HG03280 (cell line): Measurements from ENCODE around the gene RNF213.

Experiments used
- ATAC-seq: cut with Tn5 transposase; IDR thresholded peaks from one replicate; pipeline ENCODE4 v1.9.1; 2021; ENCODE audit warnings: mild to moderate bottlenecking, moderate library complexity; ENCODE audit not compliant: unreplicated experiment

Gene RNF213

GRCh38 chr17:80260791-80261158 lies at the start of gene RNF213:
Gene RNF213 (plus strand): TSS chr17:80260852. CDS start chr17:80263682, 2,830 bp downstream.
- peak; percentile 35 for ATAC-seq

GRCh38 chr17:80212109-80212508 lies 48.5 kb upstream of the RNF213 start:
- no peak for ATAC-seq

- ATAC-seq, result no peak
These were observed 48.1 kb upstream of the RNF213 start for GRCh38 chr17:80212511-80212910.

- ATAC-seq, result no peak
These were observed 47.5 kb upstream of the RNF213 start for GRCh38 chr17:80212962-80213642.

- ATAC-seq, result no peak
These were observed 47.0 kb upstream of the RNF213 start for GRCh38 chr17:80213643-80213975.

- ATAC-seq, result no peak
These were observed 46.4 kb upstream of the RNF213 start for GRCh38 chr17:80214012-80214877.

- ATAC-seq, result no peak
These were observed 45.8 kb upstream of the RNF213 start for GRCh38 chr17:80214878-80215210.

- no peak for ATAC-seq
These were observed 43.9 kb upstream of the RNF213 start for GRCh38 chr17:80216473-80217456.

- no peak for ATAC-seq
These were observed 42.8 kb upstream of the RNF213 start for GRCh38 chr17:80217703-80218362.

- ATAC-seq, result no peak
These were observed 42.3 kb upstream of the RNF213 start for GRCh38 chr17:80218391-80218790.

GRCh38 chr17:80219013-80219762 lies 41.5 kb upstream of the RNF213 start:
- no peak for ATAC-seq

- no peak for ATAC-seq
These were observed 40.9 kb upstream of the RNF213 start for GRCh38 chr17:80219763-80220053.

- ATAC-seq, result no peak
These were observed 40.5 kb upstream of the RNF213 start, which contains the start of the genes SGSH and SLC26A11 for GRCh38 chr17:80220054-80220735. Gene SGSH (minus strand): TSS chr17:80220333. CDS start chr17:80220313, 20 bp downstream. Gene SLC26A11 (plus strand): TSS chr17:80220427. CDS start chr17:80221561, 1,134 bp downstream.

GRCh38 chr17:80220736-80221215 lies 39.9 kb upstream of the RNF213 start:
- no peak for ATAC-seq

GRCh38 chr17:80221351-80222105 lies 39.1 kb upstream of the RNF213 start:
- ATAC-seq, result no peak

GRCh38 chr17:80222376-80223141 lies 38.1 kb upstream of the RNF213 start:
- ATAC-seq, result no peak

GRCh38 chr17:80223142-80223815 lies 37.4 kb upstream of the RNF213 start:
- ATAC-seq, result no peak
